NB4 (cell line): ENCODE measurements around the gene DOCK4.

Experiments used
- DNase-seq: peaks from one replicate; pipeline ENCODE4 v3.0.0; 2010; ENCODE audit warnings: low read depth
- H3K4me3 ChIP-seq: one replicate; pipeline ENCODE4 v1.5.1; 2011; ENCODE audit warnings: mild to moderate bottlenecking, low read depth, low read length, moderate library complexity
- MYC ChIP-seq: IDR thresholded peaks from 2 replicates; pipeline ENCODE4 v1.6.1; 2011; ENCODE audit warnings: low read depth, low read length
- POLR2A ChIP-seq: IDR thresholded peaks from 2 replicates; pipeline ENCODE4 v1.6.1; 2011; ENCODE audit warnings: mild to moderate bottlenecking; ENCODE audit not compliant: insufficient read length; ENCODE audit errors: extremely low read depth
- TF ChIP-seq, protein P1 (sequence below): IDR thresholded peaks from 2 replicates; pipeline ENCODE4 v1.6.1; 2011; ENCODE audit warnings: low read depth, low read length
- TF ChIP-seq, protein P2 (sequence below): IDR thresholded peaks from one replicate; pipeline ENCODE4 v1.5.1; 2012; ENCODE audit warnings: low read depth, low read length

DOCK4 gene

DNA sequence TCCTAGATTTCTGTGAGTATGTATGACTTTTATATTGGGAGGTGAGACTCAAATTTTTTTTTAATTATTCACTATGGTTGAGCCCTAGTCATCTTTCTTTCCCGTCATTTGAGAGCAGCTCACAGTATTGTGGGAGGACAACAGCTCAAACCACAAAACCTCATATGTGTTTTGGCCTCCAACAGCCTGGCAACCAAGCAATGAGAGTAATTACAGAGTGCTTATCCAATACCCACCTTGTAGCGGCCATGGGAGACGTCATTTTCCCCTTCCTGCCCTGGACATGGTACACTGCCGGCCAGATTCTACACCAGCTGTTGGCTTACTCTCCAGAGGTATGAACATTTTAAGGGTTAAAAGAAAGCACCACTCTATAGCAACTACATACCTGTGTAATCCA lies 49.1 kb downstream of the DOCK4 start:
- no peak overlapping the region for H3K4me3 ChIP-seq
- TF ChIP-seq, protein P1, sequence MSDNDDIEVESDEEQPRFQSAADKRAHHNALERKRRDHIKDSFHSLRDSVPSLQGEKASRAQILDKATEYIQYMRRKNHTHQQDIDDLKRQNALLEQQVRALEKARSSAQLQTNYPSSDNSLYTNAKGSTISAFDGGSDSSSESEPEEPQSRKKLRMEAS, result no peak
- TF ChIP-seq POLR2A, result no peak
- TF ChIP-seq MYC, result no peak
- TF ChIP-seq, protein P2, sequence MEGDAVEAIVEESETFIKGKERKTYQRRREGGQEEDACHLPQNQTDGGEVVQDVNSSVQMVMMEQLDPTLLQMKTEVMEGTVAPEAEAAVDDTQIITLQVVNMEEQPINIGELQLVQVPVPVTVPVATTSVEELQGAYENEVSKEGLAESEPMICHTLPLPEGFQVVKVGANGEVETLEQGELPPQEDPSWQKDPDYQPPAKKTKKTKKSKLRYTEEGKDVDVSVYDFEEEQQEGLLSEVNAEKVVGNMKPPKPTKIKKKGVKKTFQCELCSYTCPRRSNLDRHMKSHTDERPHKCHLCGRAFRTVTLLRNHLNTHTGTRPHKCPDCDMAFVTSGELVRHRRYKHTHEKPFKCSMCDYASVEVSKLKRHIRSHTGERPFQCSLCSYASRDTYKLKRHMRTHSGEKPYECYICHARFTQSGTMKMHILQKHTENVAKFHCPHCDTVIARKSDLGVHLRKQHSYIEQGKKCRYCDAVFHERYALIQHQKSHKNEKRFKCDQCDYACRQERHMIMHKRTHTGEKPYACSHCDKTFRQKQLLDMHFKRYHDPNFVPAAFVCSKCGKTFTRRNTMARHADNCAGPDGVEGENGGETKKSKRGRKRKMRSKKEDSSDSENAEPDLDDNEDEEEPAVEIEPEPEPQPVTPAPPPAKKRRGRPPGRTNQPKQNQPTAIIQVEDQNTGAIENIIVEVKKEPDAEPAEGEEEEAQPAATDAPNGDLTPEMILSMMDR, result no peak
- peak; percentile 83 for DNase-seq

DNA sequence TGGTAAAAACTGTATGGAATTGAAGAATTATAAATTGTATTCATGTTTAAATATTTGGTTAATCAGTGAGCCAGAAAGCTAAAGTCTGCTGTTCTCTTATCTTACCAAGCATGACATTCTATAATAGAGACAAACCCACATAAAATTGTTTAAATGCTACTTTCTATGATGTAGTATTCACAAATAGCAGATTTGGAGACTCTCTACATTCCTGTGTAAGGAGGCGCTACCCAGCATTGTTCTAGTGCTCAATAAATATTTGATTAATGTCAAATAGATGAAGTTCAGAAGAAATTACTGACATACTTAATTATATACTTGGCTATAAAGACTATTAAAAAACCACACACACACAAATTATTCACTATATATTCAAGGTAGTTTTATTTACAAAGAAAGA lies 49.8 kb downstream of the DOCK4 start:
- no peak overlapping the region for H3K4me3 ChIP-seq
- DNase-seq, result no peak
- TF ChIP-seq, protein P2, result no peak
- TF ChIP-seq, protein P1, result no peak
- TF ChIP-seq POLR2A, result no peak
- TF ChIP-seq MYC, result no peak

DNA sequence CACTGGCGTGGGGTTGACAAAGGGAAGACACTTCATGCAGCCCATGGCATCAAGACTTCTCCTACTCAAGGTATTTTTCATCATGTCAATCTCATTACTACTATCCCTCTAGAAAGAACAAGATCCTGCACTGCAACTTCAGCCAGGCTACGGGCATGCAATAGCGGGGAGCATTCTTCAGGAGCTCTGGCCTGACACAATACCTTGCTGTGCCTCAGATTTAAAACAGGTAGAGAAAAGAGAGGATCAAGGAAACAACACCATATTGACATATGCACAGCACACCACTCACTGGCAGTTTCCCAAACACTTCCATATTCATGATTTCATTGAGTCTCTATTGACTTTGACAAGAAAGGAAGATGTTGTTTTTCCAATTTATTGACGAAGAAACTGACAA lies 51.5 kb downstream of the DOCK4 start:
- no peak overlapping the region for H3K4me3 ChIP-seq
- no peak for DNase-seq
- TF ChIP-seq, protein P2, result no peak
- TF ChIP-seq MYC (no peak), POLR2A (no peak)
- TF ChIP-seq, protein P1, result no peak

DNA sequence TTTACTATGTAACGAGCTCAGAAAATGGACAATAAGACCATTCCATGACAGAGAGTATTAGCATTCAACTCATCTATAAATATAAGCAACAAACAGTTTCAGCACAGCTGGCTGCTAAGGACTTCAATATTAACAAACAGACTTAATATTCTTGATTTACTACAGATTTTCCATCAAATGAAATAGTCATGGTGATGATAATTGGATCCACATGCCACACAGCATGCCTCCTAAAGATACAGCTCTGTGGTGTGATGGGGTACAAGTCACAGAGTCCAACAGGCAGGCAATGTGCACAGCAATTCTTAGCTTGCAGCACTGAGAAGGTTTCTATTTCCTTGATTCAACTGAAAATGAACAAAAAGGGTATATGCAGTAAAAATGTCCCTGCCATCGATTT lies 54.0 kb downstream of the DOCK4 start:
- H3K4me3 ChIP-seq, result no peak overlapping the region
- DNase-seq, result no peak
- no peak for TF ChIP-seq POLR2A
- TF ChIP-seq, protein P1, result no peak
- no peak for TF ChIP-seq MYC
- TF ChIP-seq, protein P2, result no peak

DNA sequence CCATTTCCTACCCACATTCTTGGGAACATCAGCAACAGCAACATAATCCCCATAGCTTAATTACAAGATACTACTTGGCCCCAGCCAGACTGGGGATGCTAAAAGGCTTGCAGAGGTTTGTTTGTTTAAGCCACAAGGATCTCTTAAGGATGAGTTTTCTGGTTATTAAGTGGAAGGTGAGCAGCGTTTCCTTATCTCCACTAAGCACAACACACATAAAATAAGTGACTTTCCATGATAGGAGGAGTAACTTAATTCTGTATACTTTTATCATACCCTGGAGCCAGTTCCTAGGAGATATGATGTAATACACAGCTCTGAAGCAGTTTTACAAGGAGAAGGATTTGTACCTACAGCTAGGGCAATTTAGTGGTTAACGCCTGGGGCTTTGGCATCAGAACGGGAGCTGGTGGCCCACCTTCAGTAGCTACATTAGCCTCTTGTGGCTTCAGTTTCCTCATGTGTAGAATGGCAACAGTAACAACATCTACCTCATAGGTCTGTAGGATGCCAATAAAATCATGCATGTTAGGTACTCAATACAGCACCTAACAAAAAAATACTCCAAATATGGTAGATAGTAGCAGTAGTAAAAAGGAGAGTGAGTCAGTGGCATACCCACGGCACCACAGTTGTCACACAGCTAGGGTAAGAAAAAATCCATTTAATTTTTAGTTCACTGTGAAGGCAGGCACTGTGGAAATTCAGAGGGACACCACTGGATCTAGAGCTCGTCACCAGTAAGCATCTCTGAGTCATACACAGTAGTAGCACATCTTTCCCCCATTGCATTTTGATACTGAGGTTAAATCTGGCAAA lies 55.2 kb downstream of the DOCK4 start:
- no peak overlapping the region for H3K4me3 ChIP-seq
- TF ChIP-seq, protein P2, result no peak
- TF ChIP-seq MYC (no peak), POLR2A (no peak)
- TF ChIP-seq, protein P1, result no peak
- no peak for DNase-seq

DNA sequence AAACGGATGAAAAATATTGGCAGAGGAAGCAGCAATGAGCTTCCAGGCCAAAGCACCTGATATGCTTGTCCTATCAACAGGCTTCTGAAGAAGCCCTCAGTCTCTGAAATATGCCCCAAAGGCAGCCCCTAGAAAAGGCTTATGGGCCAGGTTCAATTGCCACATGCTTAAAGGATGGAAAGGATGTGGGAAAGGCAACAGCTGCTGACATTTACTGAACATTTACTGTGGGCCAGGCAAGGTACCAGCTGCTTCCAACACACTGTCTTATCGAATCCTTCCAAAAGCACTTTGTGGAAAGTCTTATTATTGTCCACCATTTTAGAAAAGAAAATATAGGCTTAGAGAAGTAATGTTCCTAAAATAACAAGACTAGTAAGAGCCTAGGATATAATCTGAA lies 56.5 kb downstream of the DOCK4 start:
- no peak for TF ChIP-seq POLR2A
- no peak for DNase-seq

More for the DNA sequence above, 56.5 kb downstream of the DOCK4 start:
- H3K4me3 ChIP-seq, result no peak overlapping the region
